Measurements from ENCODE around the gene TRAPPC2. TPM values are rescaled to one million over a fixed set of nuclear protein-coding genes. Genes with fewer than 3 reads are reported as not detected.

Gene TRAPPC2
- total RNA-seq, 1 donor, result 23.5 TPM

DNA sequence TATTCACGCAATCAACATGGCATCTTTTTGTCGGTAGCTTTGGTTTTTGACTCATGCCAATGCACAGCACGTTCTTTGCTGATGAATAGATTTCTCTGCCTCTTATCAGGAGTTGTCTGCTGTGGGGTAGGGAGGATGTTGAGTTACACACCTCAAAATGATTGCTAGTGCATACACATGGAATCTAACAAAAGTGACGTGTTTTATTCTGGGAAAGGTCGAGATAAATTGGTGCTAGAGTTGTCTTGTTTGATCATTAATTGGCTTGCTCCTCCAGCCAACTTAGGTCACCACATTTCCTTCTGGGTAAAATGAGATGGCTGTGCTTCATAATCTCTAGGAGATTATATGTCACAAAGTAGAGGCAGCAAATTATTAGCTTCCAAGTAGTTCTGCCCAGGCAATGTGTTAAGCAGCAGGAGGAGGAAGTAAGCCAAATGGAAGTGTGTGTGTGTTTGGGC lies 41.6 kb downstream of the TRAPPC2 start:
- TF ChIP-seq, protein P1, sequence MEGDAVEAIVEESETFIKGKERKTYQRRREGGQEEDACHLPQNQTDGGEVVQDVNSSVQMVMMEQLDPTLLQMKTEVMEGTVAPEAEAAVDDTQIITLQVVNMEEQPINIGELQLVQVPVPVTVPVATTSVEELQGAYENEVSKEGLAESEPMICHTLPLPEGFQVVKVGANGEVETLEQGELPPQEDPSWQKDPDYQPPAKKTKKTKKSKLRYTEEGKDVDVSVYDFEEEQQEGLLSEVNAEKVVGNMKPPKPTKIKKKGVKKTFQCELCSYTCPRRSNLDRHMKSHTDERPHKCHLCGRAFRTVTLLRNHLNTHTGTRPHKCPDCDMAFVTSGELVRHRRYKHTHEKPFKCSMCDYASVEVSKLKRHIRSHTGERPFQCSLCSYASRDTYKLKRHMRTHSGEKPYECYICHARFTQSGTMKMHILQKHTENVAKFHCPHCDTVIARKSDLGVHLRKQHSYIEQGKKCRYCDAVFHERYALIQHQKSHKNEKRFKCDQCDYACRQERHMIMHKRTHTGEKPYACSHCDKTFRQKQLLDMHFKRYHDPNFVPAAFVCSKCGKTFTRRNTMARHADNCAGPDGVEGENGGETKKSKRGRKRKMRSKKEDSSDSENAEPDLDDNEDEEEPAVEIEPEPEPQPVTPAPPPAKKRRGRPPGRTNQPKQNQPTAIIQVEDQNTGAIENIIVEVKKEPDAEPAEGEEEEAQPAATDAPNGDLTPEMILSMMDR (IDR thresholded peaks at IDR 0.05; ENCODE audit: extremely low read depth, low read depth, low read length), result no peak
- Histone ChIP-seq H3K36me3 (ENCODE audit: insufficient read depth, low read length) (no peaks in the 10 kb centered on the region), H3K27me3 (ENCODE audit: insufficient read depth, low read length) (no peaks in the 10 kb centered on the region), H3K4me1 (ENCODE audit: insufficient read depth, low read length) (peaks cover 29% of the 10 kb centered on the region), H2AFZ (ENCODE audit: low read length) (no peak overlapping the region), H3K9me3 (ENCODE audit: low read depth, low read length) (no peaks in the 10 kb centered on the region), H3K4me3 (ENCODE audit: insufficient read depth, low read length) (no peak overlapping the region), H4K20me1 (ENCODE audit: insufficient read depth, low read length) (peaks cover 41% of the 10 kb centered on the region), H3K27ac (ENCODE audit: low read depth, low read length) (no peak overlapping the region), H3K79me2 (ENCODE audit: insufficient read depth, low read length) (peaks cover 86% of the 10 kb centered on the region), H3K4me2 (ENCODE audit: insufficient read depth, low read length) (no peak overlapping the region)
- DNase-seq (ENCODE audit: insufficient read length, low spot score, missing footprints), result peak; percentile 38

DNA sequence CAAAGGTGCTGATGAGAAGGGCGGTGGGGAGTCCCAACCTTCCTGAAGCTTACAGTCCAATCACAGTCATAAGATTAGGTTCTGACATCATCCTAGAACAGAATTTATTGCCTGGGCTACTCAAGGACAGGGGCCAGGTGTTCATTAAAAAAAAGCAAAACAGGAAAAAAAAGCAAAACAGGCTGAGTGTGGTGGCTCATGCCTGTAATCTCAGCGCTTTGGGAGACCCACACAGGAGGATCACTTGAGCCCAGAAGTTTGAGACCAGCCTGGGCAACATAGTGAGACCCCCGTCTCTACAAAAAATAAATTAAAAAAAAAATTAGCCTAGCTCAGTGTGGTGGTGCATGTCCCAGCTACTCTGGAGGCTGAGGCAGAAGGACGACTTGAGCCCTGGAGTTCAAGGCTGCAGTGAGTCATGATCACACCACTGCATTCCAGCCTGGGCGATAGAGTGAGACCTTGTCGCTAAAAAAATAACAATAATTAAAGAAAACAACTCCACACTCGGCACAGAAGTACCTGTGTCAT lies 42.5 kb downstream of the TRAPPC2 start:
- no peaks in the 10 kb centered on the region for H3K27me3 ChIP-seq (ENCODE audit: insufficient read depth, low read length)
- peaks cover 29% of the 10 kb centered on the region for H3K4me1 ChIP-seq (ENCODE audit: insufficient read depth, low read length)
- no peak for DNase-seq (ENCODE audit: insufficient read length, low spot score, missing footprints)
- no peak overlapping the region for H3K27ac ChIP-seq (ENCODE audit: low read depth, low read length)
- peaks cover 77% of the 10 kb centered on the region for H3K79me2 ChIP-seq (ENCODE audit: insufficient read depth, low read length)
- H3K4me3 ChIP-seq (ENCODE audit: insufficient read depth, low read length), result no peak overlapping the region
- H3K4me2 ChIP-seq (ENCODE audit: insufficient read depth, low read length), result no peak overlapping the region
- H3K9me3 ChIP-seq (ENCODE audit: low read depth, low read length), result no peaks in the 10 kb centered on the region
- TF ChIP-seq, protein P1 (IDR thresholded peaks at IDR 0.05; ENCODE audit: extremely low read depth, low read depth, low read length), result no peak
- H4K20me1 ChIP-seq (ENCODE audit: insufficient read depth, low read length), result peaks cover 37% of the 10 kb centered on the region
- H2AFZ ChIP-seq (ENCODE audit: low read length), result no peak overlapping the region
- no peaks in the 10 kb centered on the region for H3K36me3 ChIP-seq (ENCODE audit: insufficient read depth, low read length)

DNA sequence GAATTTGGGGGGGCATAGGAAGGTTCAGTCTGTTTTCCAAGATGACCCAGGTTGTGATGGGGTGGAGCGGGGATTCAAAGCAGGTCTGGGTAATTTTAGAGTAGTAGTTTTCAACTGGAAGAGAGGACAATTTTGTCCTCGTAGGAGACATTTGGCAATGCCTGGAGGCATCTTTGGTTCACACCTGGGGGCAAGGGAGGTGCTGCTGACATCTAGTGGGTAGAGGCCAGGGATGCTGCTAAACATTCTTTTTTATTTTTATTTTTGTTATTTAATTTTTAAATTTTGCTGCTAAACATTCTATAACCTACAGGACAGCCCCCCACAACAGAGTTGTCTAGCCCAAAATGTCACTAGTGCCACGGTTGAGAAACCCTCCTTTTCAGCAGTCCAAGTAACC lies 43.6 kb downstream of the TRAPPC2 start:
- Histone ChIP-seq H3K4me1 (ENCODE audit: insufficient read depth, low read length) (peaks cover 29% of the 10 kb centered on the region), H2AFZ (ENCODE audit: low read length) (no peak overlapping the region), H3K36me3 (ENCODE audit: insufficient read depth, low read length) (no peaks in the 10 kb centered on the region), H3K9me3 (ENCODE audit: low read depth, low read length) (no peaks in the 10 kb centered on the region), H3K4me3 (ENCODE audit: insufficient read depth, low read length) (peak overlapping the region; percentile 89), H3K79me2 (ENCODE audit: insufficient read depth, low read length) (peaks cover 67% of the 10 kb centered on the region), H3K4me2 (ENCODE audit: insufficient read depth, low read length) (peak overlapping the region; percentile 93), H4K20me1 (ENCODE audit: insufficient read depth, low read length) (peaks cover 30% of the 10 kb centered on the region), H3K27me3 (ENCODE audit: insufficient read depth, low read length) (no peaks in the 10 kb centered on the region), H3K27ac (ENCODE audit: low read depth, low read length) (no peak overlapping the region)
- DNase-seq (ENCODE audit: insufficient read length, low spot score, missing footprints), result no peak
- TF ChIP-seq, protein P1 (IDR thresholded peaks at IDR 0.05; ENCODE audit: extremely low read depth, low read depth, low read length), result peak; percentile 23

DNA sequence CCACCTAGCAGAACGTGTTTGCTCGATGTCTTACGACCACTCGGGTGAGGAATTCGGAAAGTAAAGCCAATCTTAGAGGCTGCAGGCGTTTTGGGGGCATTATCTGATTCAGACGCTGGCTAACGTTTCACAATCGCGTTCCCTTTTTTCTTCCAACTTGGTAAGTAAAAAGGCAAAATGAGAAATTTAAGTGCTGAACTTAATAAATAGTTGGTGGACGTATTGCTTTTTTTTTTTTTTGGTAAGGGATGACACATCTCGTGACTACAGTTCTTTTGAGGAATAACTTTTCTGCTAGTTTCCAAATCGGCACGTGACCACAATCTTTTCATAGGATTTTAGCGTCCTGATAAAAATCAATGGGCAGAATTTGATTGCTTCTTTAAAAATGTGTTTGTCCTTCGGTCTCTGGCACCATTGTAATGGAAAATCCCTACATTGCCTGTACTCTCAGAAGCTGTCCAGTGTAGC lies 44.6 kb downstream of the TRAPPC2 start:
- H3K79me2 ChIP-seq (ENCODE audit: insufficient read depth, low read length), result peaks cover 57% of the 10 kb centered on the region
- H3K4me3 ChIP-seq (ENCODE audit: insufficient read depth, low read length), result peak overlapping the region; percentile 89
- H3K36me3 ChIP-seq (ENCODE audit: insufficient read depth, low read length), result no peaks in the 10 kb centered on the region
- H2AFZ ChIP-seq (ENCODE audit: low read length), result peak overlapping the region; percentile 88
- peak overlapping the region; percentile 93 for H3K4me2 ChIP-seq (ENCODE audit: insufficient read depth, low read length)
- H4K20me1 ChIP-seq (ENCODE audit: insufficient read depth, low read length), result peaks cover 29% of the 10 kb centered on the region
- no peak for DNase-seq (ENCODE audit: insufficient read length, low spot score, missing footprints)
- H3K4me1 ChIP-seq (ENCODE audit: insufficient read depth, low read length), result peaks cover 29% of the 10 kb centered on the region
- H3K27me3 ChIP-seq (ENCODE audit: insufficient read depth, low read length), result no peaks in the 10 kb centered on the region
- H3K27ac ChIP-seq (ENCODE audit: low read depth, low read length), result peak overlapping the region; percentile 82
- no peaks in the 10 kb centered on the region for H3K9me3 ChIP-seq (ENCODE audit: low read depth, low read length)
- TF ChIP-seq, protein P1 (IDR thresholded peaks at IDR 0.05; ENCODE audit: extremely low read depth, low read depth, low read length), result no peak
